GM19328 (cell line): ENCODE results near the gene P4HA3.

ENCODE experiments used
- ATAC-seq: cut with Tn5 transposase; IDR thresholded peaks from one replicate; pipeline ENCODE4 v1.9.1; 2021; ENCODE audit warnings: mild to moderate bottlenecking, moderate library complexity; ENCODE audit not compliant: unreplicated experiment

The P4HA3 gene

DNA sequence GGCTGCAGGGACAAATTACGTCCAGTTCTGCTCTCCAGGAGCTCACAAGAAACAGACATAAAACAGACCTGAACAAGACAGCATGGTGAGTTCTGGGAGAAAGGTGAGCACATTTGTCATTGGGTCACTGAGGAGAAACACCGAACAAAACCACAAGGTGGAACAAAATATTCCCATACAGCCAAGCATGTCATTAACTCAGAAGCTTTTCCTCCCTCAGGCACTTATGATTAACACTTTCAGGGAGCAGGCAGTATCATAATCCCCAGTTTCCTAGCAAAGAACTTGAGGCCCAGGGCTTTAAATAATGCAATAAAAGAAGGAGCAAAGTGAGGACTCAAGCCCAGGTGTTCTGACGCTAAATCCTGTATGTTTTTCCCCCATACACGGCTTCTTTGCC, 43.0 kb downstream of the P4HA3 start:
- ATAC-seq: no peak

DNA sequence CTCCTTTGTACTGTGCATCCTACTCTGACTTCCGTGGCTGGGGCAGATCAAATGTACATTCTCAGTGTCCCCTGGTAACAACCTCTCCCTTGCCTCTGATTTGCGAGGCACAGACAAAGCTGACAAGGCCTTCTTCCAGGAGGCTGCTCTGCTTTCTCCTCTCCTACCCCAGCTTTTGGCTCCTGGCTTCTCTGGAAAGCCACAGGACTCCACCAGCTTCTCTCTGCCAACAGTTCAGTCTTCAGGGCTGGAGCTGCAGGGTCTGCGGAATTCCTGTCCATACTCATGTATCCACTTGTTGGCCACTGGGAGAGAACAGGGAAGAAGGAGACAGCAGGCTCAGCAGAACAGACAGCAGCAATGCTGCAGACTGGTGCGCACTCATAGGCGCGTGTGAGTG, 44.4 kb downstream of the P4HA3 start:
- no peak for ATAC-seq

DNA sequence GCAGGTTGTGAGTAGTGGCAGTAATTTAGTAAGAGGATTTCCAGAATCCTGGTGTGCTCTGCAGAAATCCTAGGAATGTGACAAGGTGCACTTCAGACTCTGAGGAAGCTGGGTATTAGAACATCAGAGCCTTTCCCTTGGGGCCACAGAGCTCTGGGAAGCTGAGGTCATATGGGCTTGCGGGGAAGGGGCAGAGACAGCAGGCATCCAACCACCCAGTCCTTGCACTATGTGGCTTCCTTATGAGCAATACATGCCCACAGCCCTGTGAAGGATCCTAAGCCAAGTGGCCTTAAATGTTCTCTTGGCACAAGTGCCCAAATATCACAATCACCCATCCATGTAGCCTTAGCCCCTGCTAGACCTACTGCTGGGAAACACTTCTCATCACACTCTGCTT, 46.2 kb downstream of the P4HA3 start:
- no peak for ATAC-seq

DNA sequence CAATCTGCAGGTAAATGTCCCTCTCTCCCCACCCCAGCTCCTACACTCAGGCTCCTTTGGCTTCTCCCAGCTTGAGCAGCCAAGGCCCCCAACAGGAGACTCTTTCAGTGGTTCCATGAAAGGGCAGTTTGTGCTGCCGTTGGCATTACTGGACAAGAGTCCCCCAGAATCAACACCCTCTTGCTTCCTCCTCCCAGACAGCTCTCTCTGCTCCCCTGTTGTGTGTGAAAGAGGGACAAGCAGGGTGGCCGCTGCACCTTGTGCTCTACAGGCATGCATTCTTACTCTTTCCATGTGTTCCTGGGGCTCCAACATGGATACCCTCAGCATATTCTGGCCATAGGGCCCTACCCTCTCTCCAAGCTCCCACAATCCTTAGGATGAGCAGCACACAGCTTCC, 48.7 kb downstream of the P4HA3 start:
- no peak for ATAC-seq

DNA sequence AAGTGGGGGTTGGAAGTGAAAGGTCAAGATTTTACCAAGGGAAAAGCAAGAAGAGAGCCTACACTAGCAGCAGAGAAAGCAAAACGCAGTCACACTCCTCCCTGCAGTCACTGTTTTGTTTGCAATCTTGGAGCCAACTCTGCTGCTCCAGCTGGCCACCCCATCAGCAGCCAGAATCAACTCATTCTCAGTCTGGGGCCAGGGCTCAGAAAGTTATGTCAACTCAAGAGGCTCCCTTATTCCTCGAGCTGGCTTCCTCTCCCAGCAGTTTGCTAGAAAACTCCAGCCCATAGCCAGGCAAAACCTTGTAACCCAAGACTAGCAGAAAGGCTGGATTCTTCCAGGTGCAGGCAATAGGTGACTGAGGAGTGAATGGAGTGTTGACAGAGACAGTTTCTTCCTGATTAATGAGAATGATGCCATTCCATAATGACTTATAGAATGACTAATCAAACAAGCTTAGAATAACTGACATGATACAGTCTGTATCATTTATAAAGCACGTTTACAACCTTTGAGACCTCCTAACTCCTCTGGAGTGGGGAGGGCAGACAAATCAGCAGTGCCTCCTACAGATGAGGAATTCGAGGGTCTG, 53.4 kb downstream of the P4HA3 start:
- ATAC-seq: no peak

DNA sequence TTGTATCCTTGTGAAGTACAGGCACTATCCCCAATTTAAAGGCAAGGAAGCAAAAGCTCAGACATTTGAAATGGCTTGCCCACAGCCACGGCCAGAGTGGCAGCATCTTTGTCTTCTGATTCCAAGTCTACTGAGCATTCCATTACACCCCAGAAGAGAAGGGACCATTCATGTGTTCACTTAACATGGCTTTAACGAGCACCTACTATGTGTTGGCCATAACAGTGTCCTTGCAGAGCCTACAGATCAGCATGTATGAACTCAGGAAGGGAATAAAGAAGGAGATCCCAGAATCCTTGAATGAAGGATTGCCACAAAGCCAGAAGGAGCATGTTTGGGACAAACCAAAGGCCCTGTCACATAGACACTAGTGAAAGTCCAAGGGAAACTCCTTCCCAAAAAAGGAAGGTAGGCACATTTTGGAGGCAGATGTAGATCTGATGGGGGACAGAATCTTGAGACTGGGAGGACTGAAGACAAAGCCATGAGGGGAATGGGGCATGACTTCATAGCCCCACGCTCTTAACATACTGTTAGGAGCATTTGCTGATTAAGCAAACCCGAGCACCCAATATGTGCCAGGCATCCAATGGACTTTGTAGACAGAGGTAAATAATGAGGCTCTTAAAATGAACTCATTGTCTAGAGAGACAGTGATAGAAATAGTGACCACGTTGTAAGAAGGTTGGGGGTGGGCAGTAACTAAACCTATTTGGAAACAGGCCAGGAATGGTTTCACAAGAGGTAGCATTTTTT, 54.9 kb downstream of the P4HA3 start:
- ATAC-seq: no peak

DNA sequence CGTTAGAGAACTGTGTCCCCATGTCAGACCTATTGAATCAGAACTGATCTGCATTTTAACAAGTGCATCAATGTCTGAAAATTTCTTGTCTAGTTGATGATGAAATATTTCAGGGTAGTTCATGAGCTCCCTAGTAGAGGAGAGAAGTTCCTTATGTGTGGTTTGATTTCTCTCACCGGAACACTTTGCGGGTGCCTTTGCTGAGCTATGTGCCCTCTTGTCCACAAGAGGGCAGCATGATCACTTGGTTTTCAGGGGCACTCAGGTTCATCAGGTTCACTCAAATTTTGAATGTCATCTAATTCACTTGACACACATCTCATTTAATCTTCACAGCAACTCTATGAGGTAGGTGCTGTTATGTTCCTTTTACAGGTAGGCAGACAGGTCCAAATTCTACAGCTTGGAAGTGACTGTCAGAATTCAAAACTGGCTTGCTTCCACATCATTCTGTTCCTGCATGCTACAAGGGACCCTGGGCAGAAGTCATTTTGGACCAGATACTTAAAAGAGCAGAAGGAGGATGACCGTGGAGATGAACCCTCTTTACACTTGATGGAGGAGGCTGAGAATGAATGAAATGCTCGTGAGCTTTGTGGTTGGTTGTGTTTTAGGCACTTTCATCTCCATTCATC, 55.6 kb downstream of the P4HA3 start:
- no peak for ATAC-seq

DNA sequence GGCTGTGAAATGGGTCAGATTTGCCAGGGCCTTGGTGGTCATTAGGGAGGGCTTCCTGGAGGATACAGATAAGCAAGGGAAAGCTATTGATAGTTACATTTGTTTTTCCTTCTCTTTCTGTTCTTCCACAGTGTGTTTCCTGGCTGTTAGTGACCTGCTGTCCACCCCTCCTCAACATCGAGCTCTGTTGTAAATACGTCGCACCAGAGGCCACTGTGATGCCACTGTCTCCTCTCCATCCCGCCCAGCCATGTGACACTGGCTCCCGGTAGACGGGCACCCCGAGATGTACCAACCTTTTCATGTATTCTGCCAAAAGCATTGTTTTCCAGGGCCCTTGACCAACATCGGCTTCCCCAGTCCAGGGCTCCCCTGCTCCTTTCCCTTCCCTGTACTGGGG, 58.1 kb downstream of the P4HA3 start:
- ATAC-seq: no peak

DNA sequence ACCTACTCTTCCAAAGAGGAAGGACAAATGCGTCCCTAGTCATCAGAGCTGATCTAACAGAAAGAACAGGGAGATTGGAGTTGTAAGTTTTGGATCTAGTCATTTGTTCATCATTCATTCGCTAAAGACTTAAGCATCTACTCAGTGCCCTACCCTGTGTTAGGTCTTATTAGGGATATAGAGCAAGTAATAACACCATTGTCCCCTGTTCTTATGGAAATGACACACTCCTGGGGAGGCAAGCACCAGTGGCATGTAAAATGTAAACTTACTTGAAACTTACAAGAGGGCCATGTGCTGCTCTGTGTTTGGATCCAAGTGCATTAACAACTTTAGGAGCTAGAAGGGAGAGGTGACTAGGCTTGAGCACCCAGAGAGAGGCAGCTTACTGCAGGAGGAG, 61.9 kb downstream of the P4HA3 start:
- no peak for ATAC-seq

DNA sequence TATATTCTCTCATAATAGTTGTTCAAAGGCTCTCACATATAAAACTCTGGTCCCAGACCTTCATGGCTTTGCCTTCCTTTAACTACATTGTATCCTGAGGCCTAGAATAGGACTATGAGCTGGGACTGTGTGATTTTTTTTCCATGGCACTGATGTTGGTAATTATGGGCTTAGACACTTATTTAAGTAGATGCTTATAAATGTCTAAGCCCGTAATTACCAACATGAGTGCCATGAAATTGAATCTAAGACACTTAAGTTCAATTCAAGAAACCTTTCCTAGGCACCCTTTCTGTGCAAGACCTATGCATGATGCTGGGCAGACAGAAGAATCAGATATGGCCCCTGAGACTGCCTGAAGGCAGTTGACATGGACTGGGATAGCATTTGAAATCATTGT, 63.0 kb downstream of the P4HA3 start:
- no peak for ATAC-seq

DNA sequence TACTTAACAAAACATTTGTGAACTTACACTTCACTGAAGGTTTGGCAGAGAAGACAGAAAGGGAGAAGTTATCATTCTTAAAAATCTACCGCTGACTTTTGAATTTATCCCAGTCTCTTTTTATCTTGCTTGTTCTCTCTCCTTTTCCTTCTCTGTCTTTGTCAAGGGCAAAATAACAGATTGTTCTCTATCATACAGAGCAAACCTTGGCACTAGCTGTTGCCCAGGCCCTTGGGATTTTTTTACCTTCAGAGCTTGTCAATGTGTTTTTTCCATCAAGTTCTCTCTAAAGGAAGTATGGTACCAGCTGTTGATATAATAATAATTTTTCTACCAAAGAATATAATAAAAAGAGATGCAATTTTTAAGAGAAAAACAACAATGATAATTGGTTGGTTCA, 73.2 kb downstream of the P4HA3 start:
- no peak for ATAC-seq

DNA sequence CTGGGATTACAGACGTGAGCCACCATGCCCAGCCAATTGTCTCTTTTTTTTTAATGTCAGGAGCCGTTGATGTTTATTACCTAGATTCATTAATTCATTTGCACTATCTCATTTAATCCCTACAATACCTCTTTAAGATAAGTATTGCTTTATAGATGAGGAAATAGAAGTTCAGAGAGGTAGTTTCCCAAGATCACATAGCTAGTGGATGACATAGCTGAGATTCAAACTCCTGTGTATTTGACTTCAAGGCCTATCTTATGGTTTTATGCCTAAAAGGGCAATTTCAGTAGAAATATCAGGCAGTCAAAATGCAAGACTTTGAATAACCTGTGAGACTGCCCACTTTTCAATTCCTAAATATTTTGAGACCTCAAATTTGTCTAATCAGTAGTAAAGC, 73.9 kb downstream of the P4HA3 start:
- no peak for ATAC-seq

DNA sequence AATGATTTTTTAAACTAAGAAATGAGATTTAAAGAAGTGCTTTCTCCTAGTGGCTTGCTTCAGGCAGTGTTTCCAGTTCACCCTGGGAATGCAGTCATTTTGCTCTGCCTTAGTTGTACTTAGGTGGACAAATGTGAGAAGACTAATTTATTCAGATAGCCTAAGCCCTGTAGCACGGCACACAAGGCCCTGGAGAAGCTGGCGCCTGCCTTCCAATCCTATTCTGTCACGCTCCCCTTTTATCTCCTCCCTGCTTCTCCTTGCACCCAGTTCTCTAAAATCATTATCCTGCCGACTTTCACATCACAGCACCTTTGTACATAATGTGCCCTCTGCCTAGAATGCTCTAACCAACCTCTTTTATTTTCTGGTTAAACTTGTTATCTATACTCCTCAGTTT, 76.3 kb downstream of the P4HA3 start:
- ATAC-seq: no peak

DNA sequence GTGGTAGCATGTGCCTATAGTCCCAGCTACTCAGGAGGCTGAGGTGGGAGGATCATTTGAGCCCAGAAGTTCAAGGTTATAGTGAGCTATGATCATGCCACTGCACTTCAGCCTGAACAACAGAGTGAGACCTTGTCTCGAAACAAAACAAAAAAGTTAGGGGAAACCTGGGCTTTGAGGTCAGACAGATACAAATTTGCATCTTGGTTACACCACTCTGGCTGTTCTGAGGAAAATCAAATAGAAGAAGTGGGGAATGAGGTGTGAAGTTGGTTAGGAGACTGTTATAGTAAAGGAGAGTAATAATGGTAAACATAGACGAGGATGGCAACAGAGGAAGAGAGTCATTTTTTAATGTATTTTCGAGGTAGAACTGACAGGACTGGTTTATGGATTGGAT, 77.8 kb downstream of the P4HA3 start:
- no peak for ATAC-seq

DNA sequence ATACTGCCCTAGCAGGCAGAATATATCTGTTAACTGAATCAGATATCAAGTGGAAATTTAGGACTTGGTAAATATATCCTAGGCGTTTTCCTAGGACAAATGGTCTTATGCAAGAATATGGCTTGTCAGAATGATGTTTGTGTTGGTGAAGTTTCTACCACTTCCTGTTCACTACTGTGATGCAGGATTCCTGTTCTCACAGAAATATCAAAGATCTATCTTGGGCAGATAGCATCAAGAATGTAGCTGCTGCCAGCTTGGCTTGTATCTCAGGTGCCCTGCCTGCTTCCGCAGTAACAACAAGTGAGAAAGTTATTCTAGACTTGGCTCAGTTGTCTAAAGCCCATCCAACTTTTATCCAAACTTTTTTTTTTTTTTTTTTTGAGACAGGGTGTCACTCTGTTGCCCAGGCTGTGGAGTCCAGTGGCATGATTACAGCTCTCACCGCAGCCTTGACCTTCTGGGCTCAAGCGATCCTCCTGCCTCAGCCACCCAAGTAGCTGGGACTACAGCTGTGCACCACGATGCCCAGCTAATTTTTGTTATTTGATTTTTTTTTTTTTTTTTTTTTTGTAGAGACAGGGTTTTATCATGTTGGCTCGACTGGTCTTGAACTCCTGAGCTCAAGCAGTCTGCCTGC, 79.0 kb downstream of the P4HA3 start:
- ATAC-seq: no peak

DNA sequence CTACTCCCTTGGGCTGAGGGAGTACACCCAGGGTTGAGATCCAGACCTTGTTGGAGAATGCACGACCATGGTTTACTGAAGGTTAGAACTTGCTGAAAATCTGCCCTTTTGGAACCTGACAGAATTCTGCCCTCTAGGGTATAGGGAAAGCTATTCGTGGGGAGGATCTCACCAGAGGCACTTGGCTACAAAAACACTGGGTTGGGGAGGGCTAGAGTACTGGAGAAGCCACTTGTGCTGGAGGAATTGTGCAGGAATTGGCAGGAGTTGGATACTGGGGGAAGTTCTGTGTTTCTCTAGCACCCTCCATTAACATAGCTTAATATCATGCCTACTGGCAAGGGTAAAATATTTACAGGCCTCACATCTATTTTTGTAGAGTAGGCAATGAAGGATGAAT, 84.5 kb downstream of the P4HA3 start:
- ATAC-seq: no peak

DNA sequence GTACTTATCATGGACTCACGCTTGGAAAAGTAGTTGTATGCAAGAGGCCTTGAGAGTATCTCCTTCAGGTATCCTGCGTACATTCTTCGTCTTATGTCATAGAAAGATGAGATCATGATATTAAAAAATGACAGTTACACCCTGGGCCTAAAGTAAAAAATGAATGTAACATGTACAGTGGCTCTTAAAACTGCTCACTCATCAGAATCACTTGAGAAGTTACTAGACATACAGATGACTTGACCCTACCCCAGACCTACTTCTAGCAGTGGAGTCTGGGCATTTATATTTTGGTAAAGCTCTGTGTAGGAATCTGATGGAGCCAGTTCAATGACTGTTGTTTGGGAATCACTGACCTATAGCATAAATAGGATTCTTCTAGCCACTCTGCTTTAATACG, 85.9 kb downstream of the P4HA3 start:
- no peak for ATAC-seq

DNA sequence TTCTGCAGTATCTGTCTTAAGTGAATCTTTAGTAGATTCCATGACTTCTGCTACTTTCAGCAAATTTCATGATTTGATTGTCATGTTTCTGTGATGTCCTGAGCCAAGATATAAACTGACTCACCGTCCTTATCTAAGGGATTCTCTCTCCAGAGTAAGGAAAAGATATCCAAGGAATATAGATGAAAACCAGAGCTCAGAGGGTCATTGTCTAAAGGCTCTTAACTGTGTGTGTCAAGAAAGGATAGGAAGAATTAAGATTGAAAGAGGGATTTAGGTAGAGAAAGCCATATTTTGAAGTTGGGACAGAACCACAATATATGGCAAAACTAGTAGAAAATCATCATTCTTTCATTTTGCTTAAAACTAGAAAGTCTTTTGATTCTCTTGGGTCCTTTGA, 89.6 kb downstream of the P4HA3 start:
- ATAC-seq: no peak

DNA sequence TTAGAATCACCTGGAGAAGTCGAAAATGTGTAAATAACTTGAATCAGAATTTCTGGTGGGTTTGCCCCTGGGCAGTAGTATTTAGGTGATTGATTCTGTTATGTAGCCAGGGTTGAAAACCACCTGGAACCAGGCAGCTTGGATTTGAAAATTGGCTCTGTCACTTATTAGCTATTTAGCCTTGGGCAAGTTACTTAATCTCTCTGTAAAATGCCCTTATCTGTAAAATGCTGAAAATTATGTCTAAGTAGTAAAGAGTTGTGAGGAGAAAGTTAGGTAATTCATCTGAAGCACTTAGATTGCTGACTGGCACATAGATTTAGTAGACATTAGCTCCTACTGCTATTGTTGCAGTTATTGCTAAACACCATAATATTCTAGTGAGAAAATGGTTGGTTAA, 91.1 kb downstream of the P4HA3 start:
- no peak for ATAC-seq
